Kidney (tissue), 11 donors: ENCODE results near the gene TNXB. TPM values are rescaled to one million over a fixed set of nuclear protein-coding genes. Genes with fewer than 3 reads are reported as not detected.
"Not testable (repeated sequence)": the region's sequence is repeated elsewhere in the genome, so short reads cannot be mapped to it uniquely, and the experiment has no call there.

Experiments used
- DNase-seq, 5 donors: peaks; one replicate each; pipeline ENCODE4 v3.0.0-alpha.2; 2013 to 2020
- FAIRE-seq: peaks from 2 replicates; lab custom pipeline; 2012; peaks lifted over from hg19 to GRCh38; lab: Jason Lieb, UNC
- H3K27ac ChIP-seq, 2 donors: one replicate each; pipeline ENCODE4 v1.7.0; 2013; ENCODE audit warnings: low read depth in 2 of 2, low read length in 2 of 2, inconsistent platforms in 1 of 2
- H3K27me3 ChIP-seq: one replicate; pipeline ENCODE4 v1.7.1; 2013; ENCODE audit warnings: low read length, inconsistent platforms; ENCODE audit not compliant: control insufficient read depth, insufficient read depth
- H3K36me3 ChIP-seq, 3 donors: one replicate each; pipeline versions ENCODE4 v1.7.0 to v1.7.1; 2013; ENCODE audit warnings: low read length in 3 of 3, control low read depth in 1 of 3, inconsistent platforms in 1 of 3; ENCODE audit not compliant: insufficient read depth in 3 of 3, control insufficient read depth in 2 of 3
- H3K4me1 ChIP-seq, 3 donors: one replicate each; pipeline versions ENCODE4 v1.7.0 to v1.7.1; 2013; ENCODE audit warnings: low read length in 3 of 3, inconsistent platforms in 1 of 3, low read depth in 1 of 3; ENCODE audit not compliant: control insufficient read depth in 2 of 3, insufficient read depth in 2 of 3
- H3K4me3 ChIP-seq, 3 donors: one replicate each; pipeline versions ENCODE4 v1.7.0 to v1.8.1; 2013; ENCODE audit warnings: low read length in 3 of 3, control low read depth in 1 of 3, inconsistent platforms in 1 of 3
- H3K9ac ChIP-seq, 3 donors: one replicate each; pipeline versions ENCODE4 v1.7.0 to v1.7.1; 2013; ENCODE audit warnings: low read length in 3 of 3, control low read depth in 1 of 3, inconsistent platforms in 1 of 3
- H3K9me3 ChIP-seq, 3 donors: one replicate each; pipeline versions ENCODE4 v1.7.0 to v1.7.1; 2013; ENCODE audit warnings: low read length in 3 of 3, control low read depth in 1 of 3, inconsistent platforms in 1 of 3; ENCODE audit not compliant: control insufficient read depth in 2 of 3, insufficient read depth in 1 of 3
- intact Hi-C: fragments of 100-400 bp; cut with DNase I; formaldehyde crosslinking; loops from one replicate; pipeline ENCODE4 v1.11.1; 2022
- polyA plus RNA-seq: library from polyadenylated mRNA; stranded (reverse); fragments of 350-450 nt; fragmentation: Illumina TruSeq; extraction: RNeasy Lipid Tissue Mini Kit (QIAGEN cat#74804); gene quantifications from one replicate; pipeline ENCODE4 v1.2.3, GENCODE V29; 2014; ENCODE audit warnings: low read depth, low replicate concordance; ENCODE audit not compliant: insufficient read depth
- total RNA-seq: library from RNA; stranded (reverse); fragmentation: NEBNext Ultra II Directional; extraction: Animal tissue kit (Norgen Biotek cat#: 25700); gene quantifications from one replicate; pipeline ENCODE4 v1.2.1, GENCODE V29; 2021
- donor health status: control.
- donor health status: control.
- donor health status: DM: yes; HTN: yes; CAD: no.
- donor health status: Normal renal cell carcinoma (clear cell type).

TNXB gene
- total and polyA plus RNA-seq, 2 donors from 2014 or later, result 13.3 to 88.2 TPM

GRCh38 chr6:32002546-32003268 is 106.4 kb downstream of the TNXB start:
- H3K4me1 ChIP-seq, H3K4me3 ChIP-seq, H3K27ac ChIP-seq, FAIRE-seq, H3K27me3 ChIP-seq, H3K9ac ChIP-seq, DNase-seq, H3K36me3 ChIP-seq, intact Hi-C loops, H3K9me3 ChIP-seq: not testable (repeated sequence)

GRCh38 chr6:31996385-31996784 is 112.8 kb downstream of the TNXB start:
- DNase-seq, H3K4me1 ChIP-seq, H3K27me3 ChIP-seq, intact Hi-C loops, H3K9ac ChIP-seq, H3K4me3 ChIP-seq, H3K27ac ChIP-seq, FAIRE-seq, H3K9me3 ChIP-seq, H3K36me3 ChIP-seq: not testable (repeated sequence)

- H3K36me3 ChIP-seq, H3K4me1 ChIP-seq, H3K9me3 ChIP-seq, H3K4me3 ChIP-seq, H3K9ac ChIP-seq, FAIRE-seq, DNase-seq, intact Hi-C loops, H3K27ac ChIP-seq, H3K27me3 ChIP-seq: not testable (repeated sequence)
Measured at GRCh38 chr6:31994421-31994820, 114.7 kb downstream of the TNXB start.

Other genes with a start within 250 kb of the TNXB start
- 66.9 TPM for gene NEU1, start 246.5 kb downstream of the TNXB start, total RNA-seq
- 131 TPM for gene NEU1, start 246.5 kb downstream of the TNXB start, polyA plus RNA-seq
- 137 TPM for gene SLC44A4, start 230.3 kb downstream of the TNXB start, total RNA-seq
- gene SLC44A4, start 230.3 kb downstream of the TNXB start, polyA plus RNA-seq, result 37.4 TPM
- 40.5 TPM for gene EHMT2, start 211.6 kb downstream of the TNXB start, total RNA-seq
- gene EHMT2, start 211.6 kb downstream of the TNXB start, polyA plus RNA-seq, result 35.3 TPM
- gene ZBTB12, start 207.3 kb downstream of the TNXB start, total RNA-seq, result 3.4 TPM
- gene ZBTB12, start 207.3 kb downstream of the TNXB start, polyA plus RNA-seq, result 2.5 TPM
- 38.7 TPM for gene C2, start 181.6 kb downstream of the TNXB start, total RNA-seq
- gene C2, start 181.6 kb downstream of the TNXB start, polyA plus RNA-seq, result 84.0 TPM
- 200 TPM for gene CFB, start 163.2 kb downstream of the TNXB start, total RNA-seq
- 154 TPM for gene CFB, start 163.2 kb downstream of the TNXB start, polyA plus RNA-seq
- 62.0 TPM for gene NELFE, start 150.4 kb downstream of the TNXB start, total RNA-seq
- 83.0 TPM for gene NELFE, start 150.4 kb downstream of the TNXB start, polyA plus RNA-seq
- gene SKIC2, start 150.2 kb downstream of the TNXB start, total RNA-seq, result 67.8 TPM
- gene SKIC2, start 150.2 kb downstream of the TNXB start, polyA plus RNA-seq, result 55.0 TPM
- 21.3 TPM for gene DXO, start 137.2 kb downstream of the TNXB start, total RNA-seq
- 26.0 TPM for gene DXO, start 137.2 kb downstream of the TNXB start, polyA plus RNA-seq
- gene C4A, start 127.3 kb downstream of the TNXB start, total RNA-seq, result 250 TPM
- gene C4A, start 127.3 kb downstream of the TNXB start, polyA plus RNA-seq, result 521 TPM
- gene C4B, start 94.5 kb downstream of the TNXB start, total RNA-seq, result 596 TPM
- gene C4B, start 94.5 kb downstream of the TNXB start, polyA plus RNA-seq, result 578 TPM
- 3.2 TPM for gene CYP21A2, start 70.9 kb downstream of the TNXB start, total RNA-seq
- 8.2 TPM for gene CYP21A2, start 70.9 kb downstream of the TNXB start, polyA plus RNA-seq
- 104 TPM for gene ATF6B, start 18.9 kb upstream of the TNXB start, total RNA-seq
- 40.3 TPM for gene ATF6B, start 18.9 kb upstream of the TNXB start, polyA plus RNA-seq
- gene FKBPL, start 20.9 kb upstream of the TNXB start, total RNA-seq, result 4.8 TPM
- 5.7 TPM for gene FKBPL, start 20.9 kb upstream of the TNXB start, polyA plus RNA-seq
- gene PRRT1, start 42.6 kb upstream of the TNXB start, total RNA-seq, result 2.4 TPM
- 4.0 TPM for gene PRRT1, start 42.6 kb upstream of the TNXB start, polyA plus RNA-seq
- 23.0 TPM for gene PPT2, start 44.8 kb upstream of the TNXB start, total RNA-seq
- gene PPT2, start 44.8 kb upstream of the TNXB start, polyA plus RNA-seq, result 20.3 TPM
- gene EGFL8, start 55.3 kb upstream of the TNXB start, total RNA-seq, result 18.3 TPM
- gene EGFL8, start 55.3 kb upstream of the TNXB start, polyA plus RNA-seq, result 15.0 TPM
- gene AGPAT1, start 66.7 kb upstream of the TNXB start, total RNA-seq, result 58.9 TPM
- 87.1 TPM for gene AGPAT1, start 66.7 kb upstream of the TNXB start, polyA plus RNA-seq
- gene RNF5, start 69.1 kb upstream of the TNXB start, total RNA-seq, result 74.1 TPM
- gene RNF5, start 69.1 kb upstream of the TNXB start, polyA plus RNA-seq, result 208 TPM
- 13.0 TPM for gene AGER, start 74.9 kb upstream of the TNXB start, total RNA-seq
- 7.1 TPM for gene AGER, start 74.9 kb upstream of the TNXB start, polyA plus RNA-seq
- 87.3 TPM for gene PBX2, start 80.9 kb upstream of the TNXB start, total RNA-seq
- gene PBX2, start 80.9 kb upstream of the TNXB start, polyA plus RNA-seq, result 34.6 TPM
- 28.1 TPM for gene GPSM3, start 83.3 kb upstream of the TNXB start, total RNA-seq
- gene GPSM3, start 83.3 kb upstream of the TNXB start, polyA plus RNA-seq, result 6.2 TPM
- 30.5 TPM for gene NOTCH4, start 114.7 kb upstream of the TNXB start, total RNA-seq
- 22.5 TPM for gene NOTCH4, start 114.7 kb upstream of the TNXB start, polyA plus RNA-seq